Activated B cell treated with CpG ODN at 0.5 μM for 24 hours (primary cell): ENCODE measurements around the gene ARHGEF2. TPM values are rescaled to one million over a fixed set of nuclear protein-coding genes. Genes with fewer than 3 reads are reported as not detected.
A peak's percentile ranks its signal among the peaks of the same experiment; 100 is the strongest.

ENCODE experiments used
- ATAC-seq: fragments of 200-7000 bp; cut with Tn5 transposase; one replicate; pipeline ENCODE4 v1.10.0; 2021; ENCODE audit warnings: low read depth, mild to moderate bottlenecking, moderate library complexity
- CTCF ChIA-PET: fragments of 350-600 bp; sonication (Branson Sonifier 250); formaldehyde crosslinking; loops from one replicate; lab custom pipeline; 2021; ENCODE audit warnings: antibody characterized with exemption; lab: Charles Lee
- POLR2A ChIA-PET: fragments of 350-600 bp; sonication (Branson Sonifier 250); formaldehyde crosslinking; loops from one replicate; lab custom pipeline; 2021; ENCODE audit warnings: antibody characterized with exemption; lab: Charles Lee
- DNase-seq: peaks from one replicate; pipeline ENCODE4 v3.0.0; 2022
- H3K27ac Mint-ChIP-seq: one replicate; pipeline ENCODE4 v1.8.0; 2020; ENCODE audit warnings: mixed read lengths
- H3K27me3 Mint-ChIP-seq: one replicate; pipeline ENCODE4 v1.8.0; 2021; ENCODE audit warnings: mixed read lengths
- H3K36me3 Mint-ChIP-seq: one replicate; pipeline ENCODE4 v1.8.0; 2021; ENCODE audit warnings: low read depth, mixed read lengths
- H3K4me1 Mint-ChIP-seq: one replicate; pipeline ENCODE4 v1.8.0; 2021; ENCODE audit warnings: mixed read lengths
- H3K4me3 Mint-ChIP-seq: one replicate; pipeline ENCODE4 v1.8.0; 2020; ENCODE audit warnings: mild to moderate bottlenecking, mixed read lengths
- H3K9me3 Mint-ChIP-seq: one replicate; pipeline ENCODE4 v1.8.0; 2020; ENCODE audit warnings: mixed read lengths
- CTCF ChIP-seq: fragments of 200-600 bp; IDR thresholded peaks from one replicate; pipeline ENCODE4 v1.8.0; 2022; ENCODE audit warnings: antibody characterized with exemption, mild to moderate bottlenecking
- intact Hi-C: fragments of 100-400 bp; cut with micrococcal nuclease; formaldehyde crosslinking; loops from one replicate; pipeline ENCODE4 v1.15.1; 2024
- total RNA-seq: library from RNA; stranded (reverse); gene quantifications from 2 replicates; pipeline ENCODE4 v1.2.3, GENCODE V29; 2022

Gene ARHGEF2
- total RNA-seq, 1 donor from 2014 or later, result 207 TPM

GRCh38 chr1:155978973-155979429 lies 654 bp upstream of the ARHGEF2 start:
- DNase-seq, result no peak
- CTCF ChIA-PET, result interaction anchor here (1.0 to 9.8 kb wide), 7 partner anchors 8 to 45 kb away, joined by 3 to 146 read pairs (median 5); partner anchors contain the start of gene RXFP4
- H3K27ac Mint-ChIP-seq, result peak overlapping the region; percentile 90
- POLR2A ChIA-PET, result interaction anchor here (0.5 to 14.6 kb wide), 17 partner anchors 8 to 750 kb away, joined by 3 to 403 read pairs (median 6); partner anchors contain the start of genes GON4L, ISG20L2, KHDC4 and METTL25B
- peaks cover 34% of the 10 kb centered on the region for H3K36me3 Mint-ChIP-seq
- TF ChIP-seq CTCF, result no peak
- no peak for ATAC-seq
- no peaks in the 10 kb centered on the region for H3K9me3 Mint-ChIP-seq
- intact Hi-C loops, result loop anchor here (1.0 to 5.0 kb wide), 7 partner anchors 9 to 122 kb away; partner anchors contain the start of genes GON4L, KHDC4, LAMTOR2 and RIT1
- H3K4me3 Mint-ChIP-seq, result peak overlapping the region; percentile 97
- H3K27me3 Mint-ChIP-seq, result no peaks in the 10 kb centered on the region
- peaks cover 86% of the 10 kb centered on the region for H3K4me1 Mint-ChIP-seq

GRCh38 chr1:155977690-155978324 lies 540 bp downstream of the ARHGEF2 start:
- ChIA-PET POLR2A (interaction anchor here (0.5 to 14.6 kb wide), 23 partner anchors 9 to 751 kb away, joined by 3 to 403 read pairs (median 5); partner anchors contain the start of genes GON4L, ISG20L2, KHDC4 and METTL25B), CTCF (interaction anchor here (0.5 to 9.8 kb wide), 6 partner anchors 7 to 379 kb away, joined by 3 to 146 read pairs (median 6); partner anchors contain the start of gene RXFP4)
- H3K36me3 Mint-ChIP-seq, result peaks cover 43% of the 10 kb centered on the region
- H3K9me3 Mint-ChIP-seq, result no peaks in the 10 kb centered on the region
- ATAC-seq, result peak; percentile 12
- H3K27me3 Mint-ChIP-seq, result no peaks in the 10 kb centered on the region
- H3K4me3 Mint-ChIP-seq, result peak overlapping the region; percentile 97
- H3K27ac Mint-ChIP-seq, result peak overlapping the region; percentile 90
- DNase-seq, result peak; percentile 44
- intact Hi-C loops, result loop anchor here (1.0 to 5.0 kb wide), 6 partner anchors 8 to 121 kb away; partner anchors contain the start of genes GON4L, KHDC4, LAMTOR2 and RIT1
- TF ChIP-seq CTCF, result no peak
- peaks cover 85% of the 10 kb centered on the region for H3K4me1 Mint-ChIP-seq

GRCh38 chr1:155976913-155977689 lies 1.2 kb downstream of the ARHGEF2 start:
- peaks cover 51% of the 10 kb centered on the region for H3K36me3 Mint-ChIP-seq
- no peak for DNase-seq
- H3K27ac Mint-ChIP-seq, result peak overlapping the region; percentile 90
- no peaks in the 10 kb centered on the region for H3K9me3 Mint-ChIP-seq
- ChIA-PET POLR2A (interaction anchor here (0.5 to 14.6 kb wide), 15 partner anchors 9 to 236 kb away, joined by 3 to 403 read pairs (median 8); partner anchors contain the start of genes KHDC4, PMF1, RXFP4 and UBQLN4), CTCF (interaction anchor here (0.9 to 9.8 kb wide), 4 partner anchors 12 to 43 kb away, joined by 3 to 146 read pairs (median 12); partner anchors contain the start of genes KHDC4 and RXFP4)
- ATAC-seq, result no peak
- TF ChIP-seq CTCF, result no peak
- H3K4me3 Mint-ChIP-seq, result peak overlapping the region; percentile 97
- intact Hi-C loops, result loop anchor here (5.0 kb wide), 1 partner anchor 75 kb away; the partner anchor contains the start of genes LAMTOR2 and UBQLN4
- H3K27me3 Mint-ChIP-seq, result no peaks in the 10 kb centered on the region
- peaks cover 85% of the 10 kb centered on the region for H3K4me1 Mint-ChIP-seq

- intact Hi-C loops, result loop anchor here (5.0 kb wide), 1 partner anchor 76 kb away; the partner anchor contains the start of genes LAMTOR2 and UBQLN4
- no peaks in the 10 kb centered on the region for H3K27me3 Mint-ChIP-seq
- ATAC-seq (no peak), DNase-seq (no peak)
- H3K9me3 Mint-ChIP-seq, result no peaks in the 10 kb centered on the region
- CTCF ChIA-PET, result interaction anchor here (0.9 to 9.8 kb wide), 4 partner anchors 13 to 42 kb away, joined by 3 to 146 read pairs (median 12); partner anchors contain the start of genes KHDC4 and RXFP4
- POLR2A ChIA-PET, result interaction anchor here (0.6 to 14.6 kb wide), 7 partner anchors 8 to 237 kb away, joined by 3 to 403 read pairs (median 85); partner anchors contain the start of genes KHDC4, PMF1 and RXFP4
- peak overlapping the region; percentile 97 for H3K4me3 Mint-ChIP-seq
- peaks cover 84% of the 10 kb centered on the region for H3K4me1 Mint-ChIP-seq
- peak overlapping the region; percentile 90 for H3K27ac Mint-ChIP-seq
- TF ChIP-seq CTCF, result no peak
- H3K36me3 Mint-ChIP-seq, result peaks cover 53% of the 10 kb centered on the region
Measured at GRCh38 chr1:155976062-155976912, 2.1 kb downstream of the ARHGEF2 start.
